ENCODE measurements around the gene PLAGL1.
A peak's percentile ranks its signal among the peaks of the same experiment; 100 is the strongest.
"Not testable (repeated sequence)": the region's sequence is repeated elsewhere in the genome, so short reads cannot be mapped to it uniquely, and the experiment has no call there.

PLAGL1 gene, protein sequence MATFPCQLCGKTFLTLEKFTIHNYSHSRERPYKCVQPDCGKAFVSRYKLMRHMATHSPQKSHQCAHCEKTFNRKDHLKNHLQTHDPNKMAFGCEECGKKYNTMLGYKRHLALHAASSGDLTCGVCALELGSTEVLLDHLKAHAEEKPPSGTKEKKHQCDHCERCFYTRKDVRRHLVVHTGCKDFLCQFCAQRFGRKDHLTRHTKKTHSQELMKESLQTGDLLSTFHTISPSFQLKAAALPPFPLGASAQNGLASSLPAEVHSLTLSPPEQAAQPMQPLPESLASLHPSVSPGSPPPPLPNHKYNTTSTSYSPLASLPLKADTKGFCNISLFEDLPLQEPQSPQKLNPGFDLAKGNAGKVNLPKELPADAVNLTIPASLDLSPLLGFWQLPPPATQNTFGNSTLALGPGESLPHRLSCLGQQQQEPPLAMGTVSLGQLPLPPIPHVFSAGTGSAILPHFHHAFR

DNA sequence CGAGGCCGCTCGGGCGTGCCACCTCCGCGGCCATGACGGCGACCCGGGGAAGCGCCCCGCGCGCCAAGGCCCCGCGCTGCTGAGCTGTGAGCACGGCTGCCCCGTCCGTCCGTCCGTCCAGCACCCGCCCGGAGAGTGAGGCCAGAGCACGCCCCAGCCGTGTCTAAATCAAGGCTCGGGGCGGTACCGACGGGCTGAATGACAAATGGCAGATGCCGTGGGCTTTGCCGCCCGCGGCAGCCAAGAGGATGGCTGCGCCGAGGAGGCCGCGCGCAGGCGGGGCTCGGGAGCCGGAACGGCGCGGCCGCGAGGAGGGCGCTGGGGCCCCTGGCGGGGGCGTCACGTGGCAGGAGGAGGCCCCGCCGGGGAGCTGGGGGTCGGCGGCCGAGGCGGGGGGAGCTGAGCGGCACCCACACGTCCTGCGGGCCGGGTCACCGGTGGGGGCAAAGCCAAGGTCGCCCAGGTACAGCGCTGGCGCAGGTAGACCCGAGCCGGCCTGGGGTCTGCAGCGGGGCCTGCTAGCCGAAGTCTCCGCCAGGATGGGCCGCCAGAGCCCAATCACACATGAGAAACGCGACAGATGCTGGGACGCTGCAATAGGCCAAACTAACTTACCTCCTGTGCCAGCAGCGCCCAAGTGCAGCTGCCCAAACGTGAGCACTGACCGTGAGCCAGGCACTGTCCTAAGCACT, at the start of gene PLAGL1:
Gene PLAGL1 (minus strand): TSS at position 140 of the 692 bp plus-strand sequence. CDS start 60,123 bp downstream, outside the sequence.
- peak; percentile 65 for DNase-seq

DNA sequence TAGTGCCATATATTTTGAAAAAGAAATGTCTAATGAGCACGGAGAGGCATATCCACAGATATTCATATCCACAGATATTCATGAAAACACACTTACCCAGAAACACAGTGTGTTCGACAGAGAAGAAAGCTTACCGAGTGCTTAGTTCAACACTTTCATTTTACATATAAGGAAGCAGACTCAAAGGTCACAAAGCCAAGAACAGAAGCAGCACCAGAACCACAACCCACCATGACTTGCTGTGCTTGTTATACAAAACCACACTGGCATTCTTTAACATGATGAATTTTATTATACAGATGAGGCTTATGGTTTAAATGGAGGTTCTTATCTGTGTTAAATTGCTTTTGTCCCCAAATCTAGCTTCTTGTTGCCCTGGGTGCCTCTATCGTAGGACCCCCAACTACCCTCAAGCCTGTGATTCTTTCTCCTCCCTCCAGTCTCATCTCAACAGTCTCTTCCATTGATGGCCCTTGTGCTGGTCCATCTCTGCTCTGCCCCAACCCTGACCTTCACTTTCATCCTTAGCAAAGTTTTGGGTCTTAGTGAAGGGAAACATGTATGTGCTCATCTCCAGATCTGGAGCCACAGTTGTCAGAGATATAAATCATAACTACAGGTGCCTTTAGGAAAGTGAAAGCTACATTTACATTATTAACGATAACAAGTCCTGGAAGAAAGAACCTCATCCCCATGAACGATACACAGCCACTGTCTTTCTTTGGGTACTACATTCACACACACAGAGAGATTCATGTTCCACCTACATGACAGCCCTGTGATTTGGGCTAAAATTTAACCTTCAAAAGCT, 47.3 kb upstream of the PLAGL1 start:
- DNase-seq = no peak

DNA sequence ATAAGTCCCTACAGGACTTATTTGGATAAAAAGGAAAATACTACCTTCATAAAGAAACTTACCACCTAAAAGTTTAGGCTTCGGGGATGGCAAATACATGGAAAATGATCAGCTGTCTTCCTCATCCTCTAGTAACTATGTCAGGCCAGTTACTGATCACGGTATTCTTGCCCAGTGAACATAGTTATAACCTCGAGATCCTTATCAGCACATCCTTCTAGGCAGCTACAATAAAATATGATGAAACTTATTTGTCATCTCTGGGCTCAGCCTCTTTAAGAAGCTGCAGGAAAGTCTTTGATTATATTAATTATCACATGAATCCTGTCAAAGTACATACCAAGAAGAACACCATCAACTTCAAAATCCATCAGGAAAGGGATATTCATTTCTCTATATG, 45.5 kb upstream of the PLAGL1 start:
- no peak for DNase-seq

DNA sequence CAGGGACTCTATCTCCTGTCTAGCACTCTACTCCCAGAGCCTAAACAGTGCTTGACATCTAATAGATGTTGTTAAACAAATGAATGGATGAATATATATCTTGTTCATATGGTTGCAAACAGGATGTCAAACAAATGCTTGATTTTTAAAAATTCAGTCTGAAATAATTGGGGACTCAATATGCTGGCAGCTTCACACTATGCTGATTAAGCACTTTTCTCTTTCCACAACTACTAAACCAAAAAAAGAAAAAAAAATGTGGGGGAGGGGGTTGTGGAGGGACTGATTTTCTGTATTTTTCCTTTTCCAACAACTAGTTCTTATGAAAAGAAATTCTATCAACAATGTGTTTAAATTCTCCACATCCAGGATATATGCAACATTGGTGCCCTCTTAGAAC, 44.4 kb upstream of the PLAGL1 start:
- DNase-seq = no peak

DNA sequence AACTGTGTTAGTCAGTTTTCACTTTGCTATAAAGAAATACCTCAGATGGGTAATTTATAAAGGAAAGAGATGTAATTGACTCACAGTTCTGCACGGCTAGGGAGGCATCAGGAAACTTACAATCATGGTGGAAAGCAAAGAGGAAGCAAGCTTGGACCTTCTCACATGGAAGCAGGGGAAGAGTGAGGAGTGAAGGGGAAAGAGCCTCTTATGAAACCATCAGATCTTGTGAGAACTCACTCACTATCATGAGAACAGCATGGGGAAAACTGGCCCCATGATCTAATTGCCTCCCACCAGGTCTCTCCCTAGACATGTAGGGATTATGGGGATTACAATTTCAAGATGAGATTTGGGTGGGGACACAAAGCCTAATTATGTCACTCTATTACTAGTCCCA, 41.3 kb upstream of the PLAGL1 start:
- no peak for DNase-seq

DNA sequence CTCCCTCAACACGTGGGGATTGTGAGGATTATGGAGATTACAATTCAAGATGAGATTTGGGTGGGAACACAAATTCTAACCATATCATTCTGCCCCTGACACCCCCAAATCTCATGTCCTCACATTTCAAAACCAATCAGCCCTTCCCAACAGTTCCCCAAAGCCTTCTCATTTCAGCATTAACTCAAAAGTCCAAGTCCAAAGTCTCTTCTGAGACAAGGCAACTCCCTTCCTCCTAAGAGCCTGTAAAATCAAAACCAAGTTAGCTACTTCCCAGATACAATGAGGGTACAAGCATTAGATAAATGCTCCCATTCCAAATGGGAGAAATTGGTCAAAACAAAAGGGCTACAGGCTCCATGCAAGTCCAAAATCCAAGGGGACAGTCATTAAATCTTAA, 39.6 kb upstream of the PLAGL1 start:
- DNase-seq = no peak

DNA sequence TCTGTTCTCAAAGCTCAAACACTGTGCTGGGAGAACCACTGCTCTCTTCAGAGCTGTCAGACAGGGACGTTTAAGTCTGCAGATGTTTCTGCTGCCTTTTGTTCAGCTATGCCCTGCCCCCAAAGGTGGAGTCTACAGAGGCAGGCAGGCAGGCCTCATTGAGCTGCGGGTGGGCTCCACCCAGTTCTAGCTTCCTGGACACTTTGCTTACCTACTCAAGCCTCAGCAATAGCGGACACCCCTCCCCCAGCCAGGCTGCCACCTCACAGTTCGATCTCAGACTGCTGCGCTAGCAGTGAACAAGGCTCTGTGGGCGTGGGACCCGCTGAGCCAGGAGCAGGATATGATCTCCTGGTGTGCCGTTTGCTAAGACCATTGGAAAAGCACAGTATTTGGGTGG, 38.6 kb upstream of the PLAGL1 start:
- DNase-seq = not testable (repeated sequence)

DNA sequence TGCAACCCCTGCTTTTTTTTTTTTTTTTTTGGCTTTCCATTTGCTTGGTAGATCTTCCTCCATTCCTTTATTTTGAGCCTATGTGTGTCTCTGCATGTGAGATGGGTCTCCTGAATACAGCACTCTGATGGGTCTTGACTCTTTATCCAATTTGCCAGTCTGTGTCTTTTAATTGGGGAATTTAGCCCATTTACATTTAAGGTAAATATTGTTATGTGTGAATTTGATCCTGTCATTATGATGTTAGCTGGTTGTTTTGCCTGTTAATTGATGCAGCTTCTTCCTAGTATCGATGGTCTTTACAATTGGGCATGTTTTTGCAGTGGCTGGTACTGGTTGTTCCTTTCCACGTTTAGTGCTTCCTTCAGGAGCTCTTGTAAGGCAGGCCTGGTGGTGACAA, 36.9 kb upstream of the PLAGL1 start:
- DNase-seq = not testable (repeated sequence)

DNA sequence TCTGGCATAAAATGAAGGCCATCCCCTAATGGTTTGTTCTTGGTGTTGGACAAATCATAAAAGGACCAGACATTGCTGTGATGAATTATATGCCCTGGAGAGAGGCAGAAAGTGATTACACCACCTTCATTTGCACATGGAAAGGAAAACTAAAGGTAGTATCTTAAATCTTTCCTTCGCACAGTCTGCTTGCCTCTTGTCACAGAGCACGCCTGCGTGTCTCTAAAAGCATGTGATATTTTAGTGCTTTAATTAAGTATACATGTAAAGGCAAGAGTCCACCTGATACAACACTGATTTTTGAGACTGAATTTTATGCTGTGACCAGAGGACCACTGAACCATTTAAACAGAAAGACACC, 28.8 kb upstream of the PLAGL1 start:
- DNase-seq = no peak

DNA sequence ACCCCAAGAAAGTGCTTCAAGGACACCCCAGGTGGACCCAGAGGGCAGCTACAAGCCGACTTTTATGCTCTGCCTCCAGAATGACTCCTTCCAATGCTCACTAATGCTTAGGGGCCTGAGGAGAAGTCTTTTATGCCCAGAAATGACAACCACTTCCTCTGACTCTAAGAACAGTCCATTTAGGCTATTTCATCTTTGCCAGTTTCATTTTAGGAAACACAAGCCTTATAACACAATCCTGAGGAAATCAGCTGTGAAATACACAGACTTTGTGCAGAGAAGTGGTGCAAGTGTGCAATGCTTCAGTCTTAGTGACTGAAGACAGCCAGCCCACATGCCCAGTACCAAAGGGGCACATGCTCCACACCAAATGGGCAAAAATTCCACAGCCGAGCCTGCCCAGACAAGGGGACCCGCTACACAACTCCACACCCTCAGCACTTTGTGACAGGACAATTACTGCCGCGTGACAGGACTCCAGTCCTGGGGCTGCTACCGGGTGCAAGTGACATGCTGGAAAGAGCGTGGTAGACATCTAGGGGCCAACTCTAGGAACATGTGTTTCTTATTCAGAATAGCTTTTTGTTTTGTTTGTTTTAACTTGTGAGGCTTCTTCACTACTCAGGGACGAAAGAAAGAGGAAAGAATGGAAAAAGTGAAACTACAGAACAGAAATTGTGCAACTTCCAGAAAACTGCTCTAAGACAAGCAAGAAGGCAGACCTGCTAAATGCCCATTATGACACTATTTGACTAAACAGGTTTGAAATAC, 28.2 kb upstream of the PLAGL1 start:
- peak; percentile 11 for DNase-seq

DNA sequence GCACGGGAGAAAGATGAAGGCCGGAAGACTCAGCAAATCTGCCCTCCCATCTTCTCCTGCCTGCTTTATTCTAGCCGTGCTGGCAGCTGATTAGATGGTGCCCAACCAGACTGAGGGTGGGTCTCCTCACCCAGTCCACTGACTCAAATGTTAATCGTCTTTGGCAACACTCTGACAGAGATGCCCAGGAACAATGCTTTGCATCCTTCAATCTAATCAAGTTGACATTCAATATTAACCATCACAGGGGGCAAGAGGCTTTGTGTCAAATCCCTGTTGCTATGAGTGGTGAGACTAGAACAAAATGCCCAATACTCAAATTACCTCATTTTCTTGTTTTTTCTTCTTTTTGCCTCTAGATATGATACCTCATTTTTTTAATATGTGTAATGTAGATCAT, 27.4 kb upstream of the PLAGL1 start:
- no peak for DNase-seq

DNA sequence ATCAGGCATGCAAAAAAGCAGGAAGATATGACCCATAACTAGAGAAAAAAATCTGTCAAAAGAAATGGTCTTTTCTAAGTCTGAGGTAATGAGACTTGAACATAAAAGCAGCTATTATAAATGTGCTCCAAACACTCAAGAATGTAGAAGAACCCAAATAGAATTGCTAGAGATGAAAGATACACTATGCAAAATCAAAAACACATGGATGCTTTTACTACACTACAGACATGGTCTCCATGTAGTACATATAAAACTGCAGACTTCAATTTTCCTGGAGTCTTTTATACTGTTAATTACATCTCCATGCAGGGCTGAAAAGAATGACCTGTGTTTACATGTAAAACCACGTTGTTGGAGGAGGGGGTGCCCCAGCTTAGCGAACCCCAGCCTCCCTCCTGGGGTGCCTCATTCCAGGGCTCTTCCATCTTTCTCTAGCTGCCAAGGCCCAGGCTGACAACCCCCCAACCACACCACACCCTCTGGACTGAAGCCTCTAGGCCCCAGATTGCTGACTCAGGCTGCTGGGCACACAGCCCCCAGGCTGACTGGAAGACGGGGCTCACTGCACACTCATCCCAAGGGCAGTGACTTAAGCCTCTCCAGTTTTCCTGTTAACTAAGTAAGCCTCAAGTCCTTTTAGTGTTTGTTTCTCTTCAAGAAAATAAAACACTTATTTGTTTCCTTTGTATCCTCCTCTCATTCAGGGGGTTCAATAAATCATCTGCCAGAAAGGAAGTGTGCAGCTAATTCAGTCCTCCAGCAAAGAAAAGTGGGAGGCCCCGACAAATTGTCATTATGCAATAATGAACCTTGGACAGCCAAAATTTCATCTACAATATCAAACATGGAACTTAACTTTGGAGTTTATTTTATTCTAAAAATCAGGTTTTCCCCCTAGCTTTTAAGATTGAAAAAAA, 26.0 kb upstream of the PLAGL1 start:
- peak; percentile 33 for DNase-seq

DNA sequence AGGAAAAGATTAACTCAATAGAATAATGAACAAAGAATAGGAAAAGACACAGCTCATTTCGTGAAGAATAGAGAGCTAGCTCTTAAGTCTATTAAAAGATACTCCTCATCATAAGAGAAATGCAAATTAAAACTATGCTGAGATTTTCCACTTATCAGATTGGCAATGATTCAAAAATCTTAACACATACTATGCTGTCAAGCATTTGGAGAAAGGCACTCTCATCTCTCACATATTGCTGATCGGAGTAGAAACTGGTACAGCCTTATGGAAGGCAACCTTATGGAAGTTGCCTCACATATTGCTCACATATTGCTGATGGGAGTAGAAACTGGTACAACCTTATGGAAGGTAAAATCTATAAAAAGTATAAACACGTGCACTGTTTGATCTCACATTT, 21.4 kb upstream of the PLAGL1 start:
- no peak for DNase-seq

DNA sequence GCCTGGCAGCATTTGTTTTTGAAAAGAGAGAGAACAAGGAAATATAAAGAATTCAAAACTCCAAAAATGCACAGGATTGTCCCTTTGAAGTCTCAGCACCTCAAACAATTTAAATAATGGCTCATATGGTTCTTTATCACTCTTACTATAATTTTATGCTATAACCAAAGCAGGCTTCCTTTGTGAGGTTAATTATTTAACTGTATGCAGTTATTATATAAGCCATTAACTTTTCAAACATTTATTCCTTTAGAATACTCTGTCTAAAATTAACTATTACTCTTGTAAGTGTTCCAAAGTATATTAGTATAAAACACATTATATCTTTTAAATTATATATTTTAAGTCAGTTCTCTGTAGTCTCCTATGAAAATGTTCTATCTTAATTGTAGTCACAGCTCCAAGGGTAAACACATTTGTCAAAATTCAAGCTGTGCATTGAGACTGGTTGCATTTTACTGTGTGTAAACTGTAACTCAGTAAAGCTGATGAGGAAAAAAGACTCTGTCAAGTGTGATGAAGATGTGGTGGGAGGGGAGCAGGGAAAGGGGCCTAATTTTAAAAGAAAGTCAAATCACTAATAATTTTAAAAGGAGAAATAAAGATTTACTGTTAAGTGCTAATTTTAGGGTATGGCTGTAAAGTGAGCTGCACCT, 20.0 kb upstream of the PLAGL1 start:
- DNase-seq = no peak

DNA sequence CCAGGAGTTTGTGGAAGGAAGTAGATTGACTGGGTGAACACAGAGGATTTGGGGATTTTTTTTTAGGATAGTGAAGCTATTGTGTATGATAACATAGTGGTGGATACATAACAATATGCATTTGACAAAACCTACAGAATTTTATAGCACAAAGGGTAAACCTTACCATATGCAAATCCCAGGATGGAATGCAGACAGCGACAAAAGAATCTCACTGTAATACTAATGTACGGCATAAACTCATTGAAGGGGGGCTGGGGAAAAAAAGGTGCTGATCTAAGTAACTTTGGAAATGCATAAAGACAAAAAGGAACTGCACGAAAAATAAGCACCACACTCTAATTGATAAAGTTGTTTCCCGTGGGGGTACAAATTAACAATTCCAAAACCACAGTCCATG, 15.2 kb upstream of the PLAGL1 start:
- DNase-seq = no peak

DNA sequence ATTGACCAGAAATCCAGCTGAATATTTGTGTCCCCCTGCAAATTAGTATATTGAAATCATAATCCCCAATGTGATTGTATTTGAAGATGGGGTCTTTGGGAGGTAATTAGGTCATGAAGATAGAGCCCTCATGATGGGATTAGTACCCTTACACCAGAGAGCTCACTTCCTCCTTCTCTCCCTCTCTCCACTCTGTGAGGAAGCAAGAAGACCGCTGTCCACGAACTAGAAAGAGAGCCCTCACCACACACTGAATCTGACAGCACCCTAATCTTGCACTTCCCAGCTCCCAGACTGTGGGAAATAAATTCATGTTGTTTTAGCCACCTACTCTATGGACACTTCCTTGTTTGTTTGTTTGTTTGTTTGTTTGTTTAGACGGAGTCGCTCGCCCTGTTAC, 11.9 kb upstream of the PLAGL1 start:
- DNase-seq = no peak

DNA sequence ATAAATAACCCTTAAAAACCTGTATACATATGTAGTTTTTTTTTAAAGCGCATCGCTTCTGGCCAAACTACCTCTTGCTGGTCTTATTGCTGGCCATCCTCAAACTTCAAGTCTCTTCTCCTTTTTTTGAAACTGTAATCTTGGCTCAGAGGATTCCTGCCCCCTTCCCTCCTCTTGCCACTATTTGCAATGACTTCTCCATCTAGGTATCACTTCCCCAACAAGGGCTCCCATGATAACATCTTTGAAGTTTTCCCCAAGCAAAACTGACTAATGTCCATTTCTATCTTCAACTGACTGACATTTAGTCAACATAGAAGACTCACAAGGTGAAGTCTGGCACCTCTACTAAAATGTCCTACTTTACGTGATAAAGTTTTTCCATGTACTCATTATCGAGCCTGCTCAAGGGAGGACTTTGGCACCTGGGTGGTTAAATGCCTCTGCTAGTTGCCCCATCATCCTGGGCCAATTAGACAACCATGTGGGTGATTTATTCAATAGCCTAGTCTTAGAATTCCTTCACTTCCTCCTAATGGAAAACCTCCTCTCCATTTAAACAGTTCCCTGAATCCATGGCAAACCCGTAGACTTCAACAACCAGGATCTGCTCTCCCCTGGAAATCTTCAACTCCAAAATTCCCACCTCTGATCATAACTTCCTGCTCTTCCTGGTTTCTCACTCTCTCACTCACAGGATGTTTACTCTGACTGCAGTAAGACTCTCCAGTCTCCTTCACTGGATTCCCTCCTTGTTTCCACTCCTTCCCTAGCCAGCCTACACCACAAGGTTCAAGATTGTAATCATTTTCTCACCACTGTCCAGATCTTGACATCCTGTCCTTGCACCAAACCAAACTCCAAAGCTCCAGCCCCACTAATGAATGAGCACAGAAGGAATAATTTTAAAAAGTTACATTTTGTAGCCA, 9.4 kb upstream of the PLAGL1 start:
- no peak for DNase-seq

DNA sequence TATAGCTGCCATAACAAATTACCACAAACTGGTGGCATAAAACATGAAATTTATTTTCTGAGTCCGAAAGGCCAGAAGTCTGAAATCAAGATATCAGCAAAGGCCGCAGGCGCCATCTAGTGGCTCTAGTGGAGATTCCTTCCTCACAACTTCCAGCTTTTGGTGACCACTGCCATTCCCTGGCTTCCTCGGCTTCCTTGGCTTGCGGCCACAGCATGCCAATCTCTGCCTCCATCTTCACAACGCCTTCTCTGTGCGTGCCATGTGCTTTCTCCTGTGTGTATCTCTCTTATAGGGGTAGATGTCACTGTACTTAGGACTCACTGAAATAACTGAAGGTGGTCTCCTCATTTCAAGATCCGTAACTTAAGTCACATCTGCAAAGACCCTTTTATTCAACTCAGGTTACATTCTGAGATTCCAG, 5.4 kb upstream of the PLAGL1 start:
- peak; percentile 69 for DNase-seq

DNA sequence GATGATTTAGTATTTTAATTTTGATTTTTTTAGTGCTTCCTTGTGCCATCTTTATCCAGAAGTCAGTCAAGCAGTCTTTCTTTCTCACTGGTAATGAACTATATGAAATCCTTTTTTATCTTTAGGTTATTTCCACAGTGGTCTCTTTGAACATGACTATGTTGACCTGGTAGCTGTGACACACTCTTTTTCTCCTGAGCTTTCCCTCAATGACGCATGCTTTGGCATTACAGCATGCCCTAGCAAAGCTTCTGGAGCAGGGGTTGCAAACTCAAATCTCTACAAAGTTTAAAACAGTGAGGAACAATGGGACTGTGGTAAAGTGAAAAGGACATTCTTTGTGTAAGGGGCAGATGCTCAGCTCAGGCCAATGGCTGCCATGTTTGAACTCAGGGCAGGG, 4.5 kb upstream of the PLAGL1 start:
- peak; percentile 17 for DNase-seq

DNA sequence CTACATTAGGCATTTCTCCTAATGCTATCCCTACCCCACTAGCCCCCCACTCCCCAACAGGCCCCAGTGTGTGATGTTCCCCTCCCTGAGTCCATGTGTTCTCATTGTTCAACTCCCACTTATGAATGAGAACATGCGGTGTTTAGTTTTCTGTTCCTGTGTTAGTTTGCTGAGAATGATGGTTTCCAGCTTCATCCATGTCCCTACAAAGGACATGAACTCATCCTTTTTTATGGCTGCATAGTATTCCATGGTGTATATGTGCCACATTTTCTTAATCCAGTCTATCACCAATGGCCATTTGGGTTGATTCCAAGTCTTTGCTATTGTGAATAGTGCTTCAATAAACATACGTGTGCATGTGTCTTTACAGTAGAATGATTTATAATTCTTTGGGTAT, 1.6 kb upstream of the PLAGL1 start:
- DNase-seq = not testable (repeated sequence)
